GM23338 (cell line): ENCODE measurements around the gene ZNF277. TPM values are rescaled to one million over a fixed set of nuclear protein-coding genes. Genes with fewer than 3 reads are reported as not detected.

Experiments
- ATAC-seq: fragments of 200-7000 bp; cut with Tn5 transposase; 3 replicates; pipeline ENCODE4 v1.9.1; 2020
- DNase-seq: peaks from one replicate; pipeline ENCODE4 v3.0.0-alpha.2; 2015; ENCODE audit warnings: low spot score
- H2AFZ ChIP-seq: fragments of 200-600 bp; sonication (generic); 2 replicates; pipeline ENCODE4 v1.8.0; 2016; ENCODE audit warnings: antibody characterized with exemption, mild to moderate bottlenecking, moderate library complexity
- H3F3A ChIP-seq: fragments of 200-600 bp; sonication (generic); replicated peaks from 2 replicates; pipeline ENCODE4 v1.8.0; 2017; ENCODE audit warnings: antibody characterized with exemption, mixed run types, low read depth
- H3K27ac ChIP-seq: fragments of 200-600 bp; sonication (generic); 2 replicates; pipeline ENCODE4 v1.6.1; 2016; ENCODE audit warnings: low read depth
- H3K27me3 ChIP-seq: fragments of 200-600 bp; sonication (generic); 2 replicates; pipeline ENCODE4 v1.8.0; 2016; ENCODE audit warnings: mild to moderate bottlenecking, mixed run types, moderate library complexity; ENCODE audit not compliant: insufficient read depth
- H3K36me3 ChIP-seq: fragments of 200-600 bp; sonication (generic); 2 replicates; pipeline ENCODE4 v1.8.0; 2016; ENCODE audit warnings: mild to moderate bottlenecking; ENCODE audit not compliant: insufficient read depth
- H3K4me1 ChIP-seq: fragments of 200-600 bp; sonication (generic); 2 replicates; pipeline ENCODE4 v1.8.0; 2016; ENCODE audit warnings: mild to moderate bottlenecking, moderate library complexity; ENCODE audit not compliant: insufficient read depth
- H3K4me2 ChIP-seq: fragments of 200-600 bp; sonication (generic); 2 replicates; pipeline ENCODE4 v1.7.1; 2017; ENCODE audit warnings: mixed run types
- H3K4me3 ChIP-seq: fragments of 200-600 bp; sonication (generic); 2 replicates; pipeline ENCODE4 v1.6.1; 2016; ENCODE audit warnings: mixed run types
- H3K79me2 ChIP-seq: fragments of 200-600 bp; sonication (generic); replicated peaks from 2 replicates; pipeline ENCODE4 v1.8.0; 2017; ENCODE audit warnings: mild to moderate bottlenecking; ENCODE audit not compliant: insufficient read depth
- H3K9me2 ChIP-seq: fragments of 200-600 bp; sonication (generic); 2 replicates; pipeline ENCODE4 v1.8.0; 2017; ENCODE audit not compliant: insufficient read depth
- H4K20me1 ChIP-seq: fragments of 200-600 bp; sonication (generic); replicated peaks from 2 replicates; pipeline ENCODE4 v1.8.0; 2017; ENCODE audit warnings: mild to moderate bottlenecking; ENCODE audit not compliant: insufficient read depth
- H3K27ac Mint-ChIP-seq: 2 replicates; pipeline ENCODE4 v1.8.0; 2020; ENCODE audit warnings: inconsistent platforms, mild to moderate bottlenecking, moderate library complexity, mixed read lengths
- H3K27me3 Mint-ChIP-seq: 3 replicates; pipeline ENCODE4 v1.8.0; 2022; ENCODE audit warnings: low read depth, mild to moderate bottlenecking, moderate library complexity, mixed read lengths, inconsistent platforms; ENCODE audit not compliant: insufficient read depth, poor library complexity
- H3K36me3 Mint-ChIP-seq: 3 replicates; pipeline ENCODE4 v1.8.0; 2021; ENCODE audit warnings: low read depth, mild to moderate bottlenecking, inconsistent platforms, moderate library complexity, mixed read lengths
- H3K4me1 Mint-ChIP-seq: 3 replicates; pipeline ENCODE4 v1.8.0; 2020; ENCODE audit warnings: mild to moderate bottlenecking, inconsistent platforms, mixed read lengths
- H3K4me3 Mint-ChIP-seq: 3 replicates; pipeline ENCODE4 v1.8.0; 2021; ENCODE audit warnings: moderate library complexity, mild to moderate bottlenecking, inconsistent platforms, mixed read lengths
- H3K9me3 Mint-ChIP-seq: 3 replicates; pipeline ENCODE4 v1.8.0; 2020; ENCODE audit warnings: moderate library complexity, mild to moderate bottlenecking, inconsistent platforms, mixed read lengths
- CREB1 ChIP-seq: fragments of 250-450 bp; sonication (Bioruptor Pico); IDR thresholded peaks from 2 replicates; pipeline ENCODE4 v1.5.0; 2020; ENCODE audit warnings: low read depth, mild to moderate bottlenecking, moderate library complexity
- CTCF ChIP-seq, 2 experiments: fragments of 200-600 bp in 1 of 2; sonication (generic) in 1 of 2; conservative IDR thresholded peaks; 2 replicates each; pipeline versions ENCODE4 v1.5.1 to v1.6.1; 2016 to 2017; ENCODE audit warnings: antibody characterized with exemption in 2 of 2, low read depth in 2 of 2, mild to moderate bottlenecking in 2 of 2, moderate library complexity in 1 of 2
- ETS1 ChIP-seq: IDR thresholded peaks from 2 replicates; pipeline ENCODE4 v1.6.1; 2016; ENCODE audit warnings: antibody characterized with exemption
- EZH2 ChIP-seq: fragments of 200-600 bp; sonication (generic); IDR thresholded peaks from one replicate; pipeline ENCODE4 v1.8.0; 2017; ENCODE audit warnings: antibody characterized with exemption, mild to moderate bottlenecking, low read depth; ENCODE audit not compliant: unreplicated experiment
- EZH2phosphoT487 ChIP-seq: fragments of 200-600 bp; sonication (generic); IDR thresholded peaks from one replicate; pipeline ENCODE4 v1.8.1; 2018; ENCODE audit warnings: antibody characterized with exemption; ENCODE audit not compliant: unreplicated experiment
- JUNB ChIP-seq: IDR thresholded peaks from one replicate; pipeline ENCODE4 v1.6.1; 2016; ENCODE audit warnings: antibody characterized with exemption; ENCODE audit not compliant: unreplicated experiment
- NANOG ChIP-seq: IDR thresholded peaks from 2 replicates; pipeline ENCODE4 v1.6.1; 2016; ENCODE audit warnings: antibody characterized with exemption, borderline replicate concordance
- POLR2AphosphoS5 ChIP-seq: IDR thresholded peaks from 2 replicates; pipeline ENCODE4 v1.6.1; 2016; ENCODE audit warnings: antibody characterized with exemption, low read depth
- REST ChIP-seq: IDR thresholded peaks from one replicate; pipeline ENCODE4 v1.6.1; 2018; ENCODE audit warnings: antibody characterized with exemption; ENCODE audit not compliant: unreplicated experiment
- ZNF114 ChIP-seq: fragments of 250-450 bp; sonication (Bioruptor Pico); IDR thresholded peaks from 2 replicates; pipeline ENCODE4 v1.5.0; 2020; ENCODE audit warnings: mild to moderate bottlenecking, moderate library complexity
- ZNF331 ChIP-seq: fragments of 250-450 bp; sonication (Bioruptor Pico); IDR thresholded peaks from 2 replicates; pipeline ENCODE4 v1.5.0; 2020; ENCODE audit warnings: low read depth, mild to moderate bottlenecking, moderate library complexity
- ZNF462 ChIP-seq: fragments of 250-450 bp; sonication (Bioruptor Pico); IDR thresholded peaks from 2 replicates; pipeline ENCODE4 v1.5.0; 2020; ENCODE audit warnings: mild to moderate bottlenecking, moderate library complexity
- polyA plus RNA-seq: library from polyadenylated mRNA; unstranded; fragments of >200 nt; fragmentation: Nextera tagmentation; extraction: Ambion mirVana; gene quantifications from 2 replicates; pipeline ENCODE4 v1.2.1, GENCODE V29; 2016
- total RNA-seq: library from RNA; depleted of rRNA; stranded (reverse); fragments of >200 nt; shearing (Covaris generic); gene quantifications from 2 replicates; pipeline ENCODE4 v1.2.3, GENCODE V29; 2014

ZNF277 gene
- total and polyA plus RNA-seq, 2 experiments from 2014 or later = 25.4 to 28.9 TPM

DNA sequence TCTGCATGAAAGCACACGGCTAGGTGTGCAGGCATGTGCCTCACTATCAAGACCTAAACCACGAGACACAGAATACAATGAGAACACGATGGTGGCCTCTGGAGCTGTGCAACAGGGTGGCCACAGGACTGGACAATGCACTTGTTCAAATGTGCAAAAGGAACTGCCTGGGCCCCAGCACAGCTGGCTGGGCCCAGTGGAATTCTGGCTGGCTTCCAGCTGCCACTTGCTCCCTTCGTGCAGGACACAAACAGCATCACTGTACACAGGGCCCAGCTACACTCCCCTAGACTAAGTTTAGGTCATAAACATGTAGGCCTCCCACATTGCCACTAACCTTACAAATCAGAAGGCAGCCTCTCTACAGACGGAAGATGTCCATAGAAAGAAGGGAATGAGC, 23.7 kb upstream of the ZNF277 start (continued):
- TF ChIP-seq ZNF462 = no peak
- no peak for TF ChIP-seq POLR2AphosphoS5
- TF ChIP-seq NANOG = no peak
- no peak for TF ChIP-seq ZNF331 (CRISPR knock-in tag)
- no peak for TF ChIP-seq CREB1

- Histone ChIP-seq H3K36me3 (no peaks in the 10 kb centered on the region), H3K27ac (no peak overlapping the region), H4K20me1 (peaks cover 6% of the 10 kb centered on the region; the same call in 1 of the 2 replicates), H2AFZ (no peak overlapping the region), H3K9me2 (no peaks in the 10 kb centered on the region), H3K27me3 (no peaks in the 10 kb centered on the region), H3K4me3 (no peak overlapping the region), H3K4me2 (no peak overlapping the region), H3K4me1 (peaks cover 10% of the 10 kb centered on the region; the same call in 1 of the 2 replicates), H3F3A (no peaks in the 10 kb centered on the region), H3K79me2 (peaks cover 94% of the 10 kb centered on the region)
- H3K4me3 Mint-ChIP-seq = no peak overlapping the region
- DNase-seq = no peak
- ATAC-seq = no peak
- peaks cover 36% of the 10 kb centered on the region for H3K4me1 Mint-ChIP-seq
- H3K27ac Mint-ChIP-seq = no peak overlapping the region
- H3K27me3 Mint-ChIP-seq = no peaks in the 10 kb centered on the region
- H3K36me3 Mint-ChIP-seq = no peaks in the 10 kb centered on the region
- H3K9me3 Mint-ChIP-seq = no peaks in the 10 kb centered on the region
- TF ChIP-seq REST (no peak), CREB1 (no peak), ZNF114 (no peak), EZH2 (no peak), CTCF (conservative IDR thresholded peaks at IDR 0.05; ENCODE audit: low read depth in 2 of 2) (no peak), JUNB (no peak), NANOG (no peak), EZH2phosphoT487 (no peak), ETS1 (no peak)
Observed at GRCh38 chr7:112183266-112183665, 23.2 kb upstream of the ZNF277 start.
